HG03108 (cell line): ENCODE data around the gene ZFYVE28.

Experiments used
- ATAC-seq: cut with Tn5 transposase; IDR thresholded peaks from one replicate; pipeline ENCODE4 v1.9.1; 2021; ENCODE audit warnings: moderate library complexity; ENCODE audit not compliant: unreplicated experiment

The ZFYVE28 gene

DNA sequence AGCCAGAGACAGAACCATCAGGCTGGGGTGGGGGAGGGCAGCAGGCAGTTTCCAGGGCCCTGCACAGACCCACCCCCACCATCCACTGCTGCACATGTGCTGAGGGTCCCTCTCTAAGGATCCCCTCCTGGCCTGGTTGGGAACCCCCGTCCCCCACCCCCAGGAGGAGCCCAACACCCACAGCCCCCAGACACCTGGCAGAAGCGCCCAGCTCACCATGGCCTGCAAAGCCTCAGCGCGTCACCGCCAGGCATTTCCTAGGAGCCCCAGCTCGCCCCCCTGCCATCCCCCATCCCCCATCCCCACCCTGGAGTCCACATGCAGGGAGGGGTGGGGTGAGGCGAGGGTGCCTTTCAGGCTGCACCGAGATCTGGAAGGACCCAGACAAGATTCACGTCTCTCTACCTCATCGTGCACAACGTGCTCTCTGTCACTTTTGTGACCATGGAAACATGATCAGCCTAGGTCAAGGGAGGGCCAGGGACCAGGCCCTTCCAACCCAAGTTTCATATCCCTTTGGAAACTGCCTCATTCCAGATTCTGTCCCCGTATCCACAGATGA lies 165.8 kb downstream of the ZFYVE28 start:
- no peak for ATAC-seq

- no peak for ATAC-seq
These were observed 166.5 kb downstream of the ZFYVE28 start for GRCh38 chr4:2251795-2252529.

DNA sequence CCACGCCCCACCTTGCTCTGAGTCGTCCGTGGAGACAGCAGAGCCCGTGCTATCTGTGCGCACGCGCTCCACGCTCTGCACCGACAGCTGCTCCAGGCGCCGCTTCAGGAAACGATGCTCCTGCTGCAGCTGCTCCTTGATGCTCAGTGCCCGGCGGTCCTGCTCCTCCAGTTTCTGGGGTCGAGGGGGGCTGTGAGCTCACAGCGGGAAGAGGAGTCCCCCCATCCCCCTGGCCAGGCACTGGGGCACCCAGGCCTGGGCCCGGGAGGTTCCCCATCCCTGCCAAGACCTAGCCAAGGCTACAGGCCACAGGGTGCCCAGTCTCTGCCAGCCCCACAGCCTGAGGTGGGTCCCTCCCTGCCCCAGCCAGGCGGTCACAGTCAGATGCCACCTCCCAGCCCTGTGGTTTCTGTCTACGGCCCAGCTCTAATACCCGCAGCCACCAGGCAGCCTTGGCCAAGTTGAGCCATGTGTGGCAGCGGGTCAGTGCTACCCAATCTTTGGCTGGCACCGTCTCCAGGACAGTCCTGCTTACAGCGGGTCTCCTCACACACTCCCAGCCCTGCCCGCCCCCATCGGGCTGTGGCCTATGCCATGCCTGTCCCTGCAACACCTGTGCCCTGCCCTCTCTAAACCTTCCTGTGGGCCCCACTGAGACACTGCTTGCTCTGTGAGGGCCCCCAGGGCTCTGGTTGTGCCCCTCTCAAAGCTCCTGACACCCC lies 167.2 kb downstream of the ZFYVE28 start:
- no peak for ATAC-seq

DNA sequence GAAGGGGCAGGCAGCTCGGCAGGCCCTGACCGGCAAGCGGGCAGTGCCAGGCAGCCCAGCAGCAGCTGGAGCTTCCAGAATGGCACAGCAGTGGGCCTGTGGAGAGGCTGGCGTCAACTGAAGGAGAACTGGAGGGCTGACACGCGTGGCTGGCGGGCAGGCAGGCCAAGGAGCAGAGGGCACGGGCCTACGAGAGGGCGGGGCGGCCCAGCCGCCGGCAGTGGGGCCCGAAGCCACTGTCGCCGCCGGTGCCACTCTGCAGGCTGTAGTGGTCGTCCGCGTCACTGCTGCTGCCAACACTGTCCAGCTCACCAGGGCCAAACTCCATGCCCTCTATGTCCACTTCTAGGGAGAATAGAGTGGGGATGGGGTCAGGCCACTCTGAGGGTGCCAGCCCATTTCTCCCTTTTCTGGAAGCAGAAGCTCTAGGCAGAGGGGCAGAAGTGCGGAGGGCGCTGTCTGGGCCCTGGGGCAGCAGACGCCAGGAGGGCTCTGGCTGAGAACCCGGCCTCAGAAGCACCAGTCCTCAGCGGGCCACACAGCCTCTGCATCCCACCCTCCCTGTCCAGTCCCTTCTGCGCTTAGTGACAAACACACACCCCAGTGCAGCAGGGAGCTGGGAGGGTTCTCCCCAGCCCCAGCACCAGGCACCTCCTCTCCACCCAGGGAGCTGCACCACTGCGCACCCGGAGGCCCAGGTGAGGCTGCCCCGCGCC lies 167.9 kb downstream of the ZFYVE28 start:
- ATAC-seq: no peak

DNA sequence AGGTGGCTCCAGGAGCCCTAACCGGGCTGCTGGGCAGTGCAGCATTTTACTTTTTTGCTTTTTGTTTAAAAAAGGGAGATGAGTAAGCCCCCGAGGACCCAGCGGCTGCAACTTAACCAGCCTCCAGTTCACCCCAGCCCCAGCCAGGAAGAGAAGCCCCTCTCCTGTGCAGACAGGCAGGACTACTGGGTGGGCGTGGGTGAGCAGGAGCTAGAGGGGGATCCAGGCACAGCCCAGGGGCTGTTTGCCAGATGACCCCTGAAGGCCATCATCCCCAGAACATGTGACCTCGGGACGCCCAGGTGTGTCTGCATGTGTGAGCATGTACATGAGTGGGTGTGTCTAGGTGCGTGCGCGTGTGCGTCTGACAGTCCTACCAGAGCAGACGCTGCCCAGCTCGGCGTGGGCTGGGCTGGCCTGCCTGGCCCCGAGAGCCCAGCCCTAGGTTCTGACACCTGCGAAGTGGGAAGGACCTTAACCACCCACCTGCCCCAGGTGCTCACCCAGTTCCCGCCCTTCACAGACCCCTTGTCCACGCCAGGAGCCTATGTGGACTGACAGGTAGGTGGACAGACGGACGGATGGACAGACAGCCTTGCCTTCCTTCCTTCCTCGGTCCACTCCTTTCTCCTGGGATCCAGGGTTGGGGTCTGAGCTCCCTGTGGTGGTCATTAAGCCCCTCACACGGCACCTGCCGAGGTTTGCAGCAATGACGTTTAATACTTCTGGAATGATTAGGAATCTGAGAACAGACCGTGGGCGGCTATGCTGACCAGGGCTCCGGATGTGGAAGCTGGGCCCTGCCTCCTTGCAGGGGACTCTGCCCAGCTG lies 168.7 kb downstream of the ZFYVE28 start:
- no peak for ATAC-seq

GRCh38 chr4:2248821-2249261 lies 169.6 kb downstream of the ZFYVE28 start:
- ATAC-seq: no peak

DNA sequence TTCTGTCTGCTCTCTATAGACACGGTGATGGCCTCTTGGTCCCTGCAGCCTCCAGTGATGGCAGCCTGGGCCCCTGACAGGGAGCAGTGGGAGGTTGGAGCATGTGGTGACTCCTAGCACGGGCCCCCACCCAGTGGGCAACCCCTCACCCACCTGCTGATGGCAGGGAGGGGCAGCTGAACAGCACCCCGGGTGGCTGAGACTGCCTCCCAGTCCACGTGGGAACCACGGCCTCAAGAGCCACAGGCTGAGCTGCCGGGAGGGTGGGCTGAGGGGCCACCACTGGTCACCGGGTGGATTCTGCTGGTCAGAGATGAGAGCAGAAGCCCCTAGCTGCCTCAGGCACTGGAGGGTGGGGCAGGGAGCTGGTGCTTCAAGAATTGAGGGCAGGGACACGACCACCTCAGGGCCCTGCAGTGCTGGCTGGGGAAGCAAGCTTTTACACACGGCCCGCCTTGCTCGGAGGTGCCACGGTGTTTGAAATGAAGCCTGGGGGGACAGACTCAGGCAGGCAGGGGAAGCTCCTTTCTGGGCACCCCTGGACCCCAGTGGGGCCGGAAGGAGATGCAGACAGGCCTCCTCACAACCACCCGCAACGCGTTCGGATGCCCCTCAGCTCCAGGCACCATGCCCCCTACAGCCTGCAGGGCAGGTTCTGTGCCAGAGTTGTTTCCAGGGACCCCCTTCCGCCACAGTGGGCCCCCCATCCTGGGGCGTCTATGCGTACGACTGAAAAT lies 170.2 kb downstream of the ZFYVE28 start:
- ATAC-seq: no peak

- ATAC-seq: no peak
These were observed 171.1 kb downstream of the ZFYVE28 start for GRCh38 chr4:2247128-2248043.

DNA sequence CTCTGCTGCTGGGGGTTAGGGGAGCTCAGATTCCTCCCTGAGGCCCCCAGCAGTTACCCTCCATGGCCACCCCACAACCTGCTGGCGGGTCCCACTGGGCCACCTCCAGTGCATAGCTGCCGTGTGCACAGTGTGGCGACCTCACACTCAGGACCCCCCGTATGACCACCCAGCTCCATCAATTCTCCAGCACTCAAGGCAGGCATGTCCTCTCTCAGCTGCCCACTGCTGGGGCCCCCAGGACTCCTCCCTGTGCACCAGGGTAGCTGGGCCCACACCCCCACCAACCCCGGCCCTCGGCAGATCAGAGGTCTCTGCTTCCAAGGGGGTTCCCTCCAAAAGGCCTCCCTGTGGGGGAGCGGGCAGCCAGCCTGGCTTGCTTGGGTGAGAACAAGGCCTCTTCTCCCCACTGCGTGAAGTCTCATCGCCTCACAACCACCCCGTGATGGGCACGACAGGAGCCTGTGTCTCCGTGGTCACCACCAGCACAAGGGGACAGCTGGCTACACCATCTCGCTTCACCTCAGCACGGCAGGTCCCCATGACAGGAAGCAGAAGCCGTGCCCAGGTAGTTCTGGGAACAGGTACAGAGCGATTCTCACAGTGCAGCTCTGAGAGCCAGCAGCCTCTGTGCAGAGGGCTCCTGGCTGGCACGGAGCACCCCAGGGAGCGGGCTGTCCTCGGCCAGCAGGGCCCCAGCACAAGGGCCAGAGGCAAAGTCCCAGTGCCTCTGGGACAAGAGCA lies 171.9 kb downstream of the ZFYVE28 start:
- no peak for ATAC-seq

GRCh38 chr4:2245787-2246275 lies 172.6 kb downstream of the ZFYVE28 start:
- no peak for ATAC-seq

DNA sequence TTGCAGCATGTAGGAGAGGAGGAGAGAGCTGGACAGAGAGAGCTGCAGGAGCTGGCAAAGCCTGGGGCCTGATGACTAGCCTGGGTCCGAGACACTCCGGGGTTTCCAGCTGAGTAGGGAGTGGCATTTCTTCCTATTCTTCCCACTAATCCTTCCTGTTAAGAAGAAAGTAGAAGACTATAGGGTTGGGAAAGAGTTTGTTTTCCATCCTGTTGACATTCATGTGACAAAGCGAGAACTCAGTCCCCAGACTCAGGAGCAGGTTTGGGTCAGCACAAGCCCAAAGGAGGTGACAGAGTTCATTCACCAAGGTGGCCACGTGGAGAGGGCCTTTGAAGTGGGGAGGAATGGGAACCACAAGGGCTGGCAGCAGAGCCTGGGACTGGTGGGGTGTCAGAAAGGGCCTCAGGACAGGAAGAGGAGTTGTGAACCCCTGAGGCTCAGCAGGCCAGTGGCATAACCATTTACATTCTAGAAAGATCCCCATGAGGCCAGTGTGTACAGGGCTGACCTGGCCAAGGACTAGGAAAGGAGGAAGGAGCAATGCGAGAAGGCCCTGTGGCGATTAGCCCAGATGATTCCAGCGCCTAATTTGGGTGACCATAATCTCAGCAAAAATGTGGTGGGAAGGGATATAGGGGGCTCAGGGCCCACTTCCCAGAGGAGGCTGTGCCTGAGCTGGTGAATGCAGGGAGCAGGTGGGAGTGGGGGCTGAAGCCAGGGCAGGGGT lies 173.2 kb downstream of the ZFYVE28 start:
- ATAC-seq: no peak

DNA sequence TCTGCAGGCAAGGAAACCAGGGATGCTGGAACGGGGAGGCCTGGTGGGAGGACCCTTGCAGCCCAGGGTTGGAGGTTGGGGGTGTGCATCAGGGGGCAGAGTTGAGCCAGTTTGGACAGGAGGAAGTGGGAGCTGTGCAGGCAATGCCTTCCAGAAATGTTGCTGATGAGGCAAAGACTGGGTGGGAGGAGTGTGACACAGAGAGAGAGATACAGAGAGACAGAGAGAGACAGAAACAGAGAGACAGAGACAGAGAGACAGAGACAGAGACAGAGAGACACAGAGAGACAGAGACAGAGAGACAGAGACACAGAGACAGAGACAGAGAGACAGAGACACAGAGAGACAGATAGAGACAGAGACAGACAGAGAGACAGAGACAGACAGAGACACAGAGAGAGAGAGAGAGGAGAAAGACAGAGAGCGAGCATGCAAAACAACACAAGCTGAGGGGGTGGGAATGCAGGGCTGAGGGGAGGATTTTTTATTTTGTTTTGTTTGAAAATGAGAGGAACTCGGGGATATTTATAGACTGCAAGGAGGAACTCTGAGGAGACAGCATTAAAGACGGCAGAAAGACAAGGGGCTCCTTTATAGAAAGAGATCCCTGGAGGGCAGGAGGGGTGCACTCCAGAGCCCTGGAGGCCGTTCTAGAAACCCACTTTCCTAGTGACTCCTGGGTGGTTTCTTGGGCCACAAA lies 174.6 kb downstream of the ZFYVE28 start:
- no peak for ATAC-seq

- peak; percentile 86 for ATAC-seq
These were observed 176.8 kb downstream of the ZFYVE28 start, which contains the start of the genes HAUS3 and POLN for GRCh38 chr4:2241410-2242353. Gene HAUS3 (minus strand): TSS chr4:2242121. CDS start chr4:2240946, 1,175 bp downstream. Gene POLN (minus strand): TSS chr4:2242121. CDS start chr4:2229231, 12,890 bp downstream.

- ATAC-seq: no peak
These were observed 177.4 kb downstream of the ZFYVE28 start for GRCh38 chr4:2241003-2241402.

DNA sequence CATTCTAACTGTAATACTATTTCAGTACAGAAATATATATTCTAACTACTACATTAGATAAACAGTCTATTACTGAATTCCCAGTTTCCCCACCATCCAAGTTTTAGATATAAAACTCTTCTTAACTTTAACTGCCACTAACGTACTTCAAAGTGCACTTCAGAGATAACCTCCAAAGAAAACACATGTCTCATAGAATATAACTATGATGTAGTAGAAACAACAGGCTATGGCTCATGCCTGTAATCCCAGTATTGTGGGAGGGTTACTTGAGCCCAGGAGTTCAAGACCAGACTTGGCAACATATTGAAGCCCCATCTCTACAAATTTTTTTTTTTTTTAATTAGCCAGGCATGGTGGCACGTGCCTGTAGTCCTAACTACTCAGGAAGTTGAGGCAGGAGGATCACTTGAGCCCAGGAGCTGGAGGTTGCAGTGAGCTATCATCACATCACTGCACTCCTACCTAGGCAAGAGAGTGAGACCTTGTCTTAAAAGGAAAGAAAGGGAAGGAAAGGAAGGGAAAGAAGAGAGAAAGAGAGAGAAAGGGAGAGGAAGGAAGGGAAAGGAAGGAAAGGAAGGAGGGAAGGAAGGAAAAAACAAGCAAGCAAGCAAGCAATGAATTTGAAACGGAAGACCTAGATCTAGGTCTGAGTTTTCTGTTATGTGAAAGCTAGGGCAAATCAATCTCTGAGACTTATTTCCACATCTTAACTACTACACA lies 181.3 kb downstream of the ZFYVE28 start:
- ATAC-seq: no peak
